Sigmoid colon (tissue), 4 donors: ENCODE data around the gene ATP13A2.

ENCODE experiments used
- EP300 ChIP-seq, 4 donors: sonication (generic); formaldehyde crosslinking; IDR thresholded peaks; one replicate each; pipeline ENCODE4 v1.6.1; 2017; ENCODE audit warnings: antibody characterized with exemption in 4 of 4
- POLR2A ChIP-seq, 2 donors: fragments of 450-650 bp; IDR thresholded peaks; one replicate each; pipeline ENCODE4 v1.6.1; 2016; ENCODE audit warnings: antibody characterized with exemption in 2 of 2, mild to moderate bottlenecking in 2 of 2, moderate library complexity in 2 of 2
- POLR2AphosphoS5 ChIP-seq, 4 donors: sonication (generic); formaldehyde crosslinking; IDR thresholded peaks; one replicate each; pipeline ENCODE4 v1.6.1; 2017; ENCODE audit warnings: antibody characterized with exemption in 4 of 4
- TF ChIP-seq, protein P1 (sequence below), 4 experiments: fragments of 450-650 bp in 3 of 4; fragments of 200-600 bp in 1 of 4; IDR thresholded peaks; one replicate each; pipeline ENCODE4 v1.5.1; 2016 to 2019; ENCODE audit warnings: antibody characterized with exemption in 4 of 4, mild to moderate bottlenecking in 3 of 4, moderate library complexity in 2 of 4

DNA sequence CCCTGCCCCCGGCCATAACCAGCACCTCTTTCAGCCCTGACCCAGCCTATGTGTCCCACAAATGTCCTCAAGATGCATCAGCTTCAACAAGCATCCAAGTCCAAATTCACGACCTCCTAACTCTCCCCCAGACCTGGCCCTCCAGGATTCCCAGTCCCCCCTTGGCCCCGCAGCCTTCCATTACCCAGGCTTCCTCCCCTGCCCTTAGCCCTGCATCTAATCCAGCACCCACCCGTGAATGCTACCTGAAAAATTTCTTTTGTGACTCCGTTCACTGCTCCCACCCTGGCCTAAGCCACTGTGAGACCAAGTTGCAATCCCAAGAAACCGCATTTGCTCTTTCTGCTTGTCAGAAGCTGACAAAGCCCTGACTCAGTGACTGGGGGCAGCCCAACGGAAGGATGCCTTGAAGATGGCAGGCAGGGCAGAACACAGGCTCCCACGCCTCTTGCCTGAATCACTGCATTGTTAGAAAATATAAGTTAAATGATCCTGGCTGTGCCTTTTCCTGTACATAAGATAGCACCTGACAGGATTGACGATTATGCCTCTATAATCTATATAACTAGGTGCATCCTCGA, 30.4 kb downstream of the ATP13A2 start:
- TF ChIP-seq, protein P1, sequence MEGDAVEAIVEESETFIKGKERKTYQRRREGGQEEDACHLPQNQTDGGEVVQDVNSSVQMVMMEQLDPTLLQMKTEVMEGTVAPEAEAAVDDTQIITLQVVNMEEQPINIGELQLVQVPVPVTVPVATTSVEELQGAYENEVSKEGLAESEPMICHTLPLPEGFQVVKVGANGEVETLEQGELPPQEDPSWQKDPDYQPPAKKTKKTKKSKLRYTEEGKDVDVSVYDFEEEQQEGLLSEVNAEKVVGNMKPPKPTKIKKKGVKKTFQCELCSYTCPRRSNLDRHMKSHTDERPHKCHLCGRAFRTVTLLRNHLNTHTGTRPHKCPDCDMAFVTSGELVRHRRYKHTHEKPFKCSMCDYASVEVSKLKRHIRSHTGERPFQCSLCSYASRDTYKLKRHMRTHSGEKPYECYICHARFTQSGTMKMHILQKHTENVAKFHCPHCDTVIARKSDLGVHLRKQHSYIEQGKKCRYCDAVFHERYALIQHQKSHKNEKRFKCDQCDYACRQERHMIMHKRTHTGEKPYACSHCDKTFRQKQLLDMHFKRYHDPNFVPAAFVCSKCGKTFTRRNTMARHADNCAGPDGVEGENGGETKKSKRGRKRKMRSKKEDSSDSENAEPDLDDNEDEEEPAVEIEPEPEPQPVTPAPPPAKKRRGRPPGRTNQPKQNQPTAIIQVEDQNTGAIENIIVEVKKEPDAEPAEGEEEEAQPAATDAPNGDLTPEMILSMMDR (IDR thresholded peaks at IDR 0.05): no peak
- no peak for TF ChIP-seq POLR2A (IDR thresholded peaks at IDR 0.05)
- no peak for TF ChIP-seq EP300 (IDR thresholded peaks at IDR 0.05)
- TF ChIP-seq POLR2AphosphoS5 (IDR thresholded peaks at IDR 0.05): no peak
